Bronchial epithelial cell (primary cell): ENCODE results near the gene ACAD11. TPM values are rescaled to one million over a fixed set of nuclear protein-coding genes. Genes with fewer than 3 reads are reported as not detected.
"Not testable (repeated sequence)": the region's sequence is repeated elsewhere in the genome, so short reads cannot be mapped to it uniquely, and the experiment has no call there.

Experiments used
- DNase-seq: peaks from one replicate; pipeline ENCODE4 v3.0.0-alpha.2; 2010; ENCODE audit warnings: low read depth
- FAIRE-seq: peaks from 2 replicates; lab custom pipeline; 2011; peaks lifted over from hg19 to GRCh38; lab: Jason Lieb, UNC
- H3K27me3 ChIP-seq: 2 replicates; pipeline ENCODE4 v1.5.1; 2011; ENCODE audit warnings: low read length; ENCODE audit not compliant: control insufficient read depth, insufficient read depth
- H3K36me3 ChIP-seq: 2 replicates; pipeline ENCODE4 v1.5.1; 2011; ENCODE audit warnings: low read length; ENCODE audit not compliant: control insufficient read depth, insufficient read depth
- H3K4me3 ChIP-seq: 2 replicates; pipeline ENCODE4 v1.5.1; 2011; ENCODE audit warnings: mild to moderate bottlenecking, low read depth, low read length, control low read depth
- CTCF ChIP-seq: IDR thresholded peaks from 2 replicates; pipeline ENCODE4 v1.5.1; 2011; ENCODE audit warnings: mild to moderate bottlenecking, moderate library complexity, low read length, control low read depth, inconsistent platforms; ENCODE audit not compliant: insufficient read depth, severe bottlenecking
- total RNA-seq: library from RNA; depleted of rRNA; stranded (reverse); fragments of >200 nt; gene quantifications from 2 replicates; pipeline ENCODE4 v1.2.1, GENCODE V29; 2014

ACAD11 gene
- total RNA-seq, 1 donor from 2014 or later = 27.4 TPM

DNA sequence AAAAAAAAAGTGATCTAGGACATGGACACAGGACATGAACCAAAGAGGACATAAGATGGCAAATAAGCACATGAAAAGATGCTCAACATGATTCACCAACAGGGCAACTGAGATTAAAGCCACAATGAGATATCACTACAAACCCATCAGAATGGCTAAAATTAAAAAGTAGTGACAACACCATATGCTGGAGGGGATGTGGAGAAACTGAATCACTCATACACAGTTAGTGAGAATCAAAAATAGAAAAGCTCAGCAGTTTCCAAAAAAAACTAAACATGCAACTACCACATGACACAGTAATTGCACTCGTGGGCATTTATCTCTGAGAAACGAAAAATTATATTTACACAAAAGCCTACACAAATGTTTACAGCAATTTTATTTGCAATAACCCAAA lies 90.5 kb downstream of the ACAD11 start:
- H3K27me3 ChIP-seq = no peaks in the 10 kb centered on the region
- no peak overlapping the region for H3K4me3 ChIP-seq
- TF ChIP-seq CTCF = no peak
- FAIRE-seq (no peak), DNase-seq (no peak)
- H3K36me3 ChIP-seq = no peaks in the 10 kb centered on the region

- DNase-seq = no peak
- no peak overlapping the region for H3K4me3 ChIP-seq
- no peak for TF ChIP-seq CTCF
- no peaks in the 10 kb centered on the region for H3K36me3 ChIP-seq
- no peak for FAIRE-seq
- H3K27me3 ChIP-seq = no peaks in the 10 kb centered on the region
These were observed 91.2 kb downstream of the ACAD11 start for GRCh38 chr3:132568422-132568821.

- no peak for FAIRE-seq
- Histone ChIP-seq H3K4me3 (no peak overlapping the region), H3K27me3 (no peaks in the 10 kb centered on the region), H3K36me3 (no peaks in the 10 kb centered on the region)
- TF ChIP-seq CTCF = no peak
- no peak for DNase-seq
These were observed 95.5 kb downstream of the ACAD11 start for GRCh38 chr3:132564070-132564465.

DNA sequence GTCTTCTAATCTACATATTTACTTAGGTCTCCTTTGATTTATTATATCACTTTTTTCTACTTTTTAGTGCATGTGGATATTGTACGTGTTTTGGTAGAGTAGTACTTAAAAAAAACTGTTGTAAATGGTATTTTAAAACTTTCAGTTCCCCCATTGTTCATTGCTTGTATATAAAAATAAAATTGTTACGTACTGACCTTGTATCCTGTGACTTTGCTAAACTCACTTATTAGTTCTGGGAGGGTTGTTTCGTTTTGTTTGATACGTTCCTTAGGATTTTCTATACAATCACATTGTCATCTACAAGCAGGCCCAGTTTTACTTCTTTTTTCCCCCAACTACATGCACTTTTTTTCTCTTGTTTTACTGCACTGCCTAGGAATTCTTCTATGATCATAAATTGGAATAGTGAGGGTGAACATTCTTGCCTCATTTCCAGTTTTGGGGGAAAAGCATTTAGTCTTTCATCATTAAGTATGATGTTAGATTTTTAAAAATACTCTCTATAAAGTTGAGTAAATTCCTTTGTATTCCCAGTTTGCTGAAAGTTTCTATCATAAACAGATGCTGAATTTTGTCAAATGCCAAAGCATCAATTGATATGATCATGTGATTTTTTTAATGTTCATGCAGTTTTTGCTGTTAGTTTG lies 96.1 kb downstream of the ACAD11 start:
- Histone ChIP-seq H3K36me3 (no peaks in the 10 kb centered on the region), H3K4me3 (no peak overlapping the region), H3K27me3 (no peaks in the 10 kb centered on the region)
- TF ChIP-seq CTCF = no peak
- no peak for DNase-seq
- no peak for FAIRE-seq

DNA sequence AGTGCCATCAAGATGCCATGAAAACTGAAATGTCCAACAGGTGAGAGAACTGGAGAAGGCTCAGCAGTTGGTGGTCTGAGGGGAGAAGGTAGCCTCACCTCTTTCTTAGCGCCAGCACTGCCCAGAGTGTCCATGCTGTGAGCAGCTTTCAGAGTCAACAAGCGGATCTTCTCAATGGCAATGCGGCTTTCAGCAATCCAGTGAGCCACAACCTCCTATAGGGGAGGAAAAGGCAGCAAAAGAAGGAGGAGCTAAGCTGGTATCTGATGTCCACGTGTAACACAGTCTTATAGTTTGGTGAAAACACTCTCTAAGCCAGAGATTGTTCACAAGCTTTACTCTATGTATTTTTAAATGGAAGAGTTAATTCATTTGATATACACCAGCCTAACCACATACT lies 98.6 kb downstream of the ACAD11 start:
- Histone ChIP-seq H3K36me3 (no peaks in the 10 kb centered on the region), H3K27me3 (no peaks in the 10 kb centered on the region), H3K4me3 (no peak overlapping the region)
- TF ChIP-seq CTCF = no peak
- DNase-seq (no peak), FAIRE-seq (no peak)

- DNase-seq = no peak
- no peak for TF ChIP-seq CTCF
- no peak for FAIRE-seq
These were observed 103.0 kb downstream of the ACAD11 start for GRCh38 chr3:132556508-132557159.

GRCh38 chr3:132556036-132556386 lies 103.6 kb downstream of the ACAD11 start:
- H3K27me3 ChIP-seq, DNase-seq, FAIRE-seq, H3K36me3 ChIP-seq, H3K4me3 ChIP-seq: not testable (repeated sequence)

More at GRCh38 chr3:132556508-132557159, 103.0 kb downstream of the ACAD11 start:
- H3K27me3 ChIP-seq = no peaks in the 10 kb centered on the region
- H3K4me3 ChIP-seq = no peak overlapping the region
- H3K36me3 ChIP-seq = no peaks in the 10 kb centered on the region
